GM21723 (cell line): Measurements from ENCODE around the gene PRSS56.

Experiments
- ATAC-seq: cut with Tn5 transposase; IDR thresholded peaks from one replicate; pipeline ENCODE4 v1.9.1; 2021; ENCODE audit warnings: mild to moderate bottlenecking, moderate library complexity; ENCODE audit not compliant: unreplicated experiment

Gene PRSS56

GRCh38 chr2:232501794-232502390, 18.3 kb upstream of the PRSS56 start:
- ATAC-seq: no peak

GRCh38 chr2:232502511-232502910, 17.7 kb upstream of the PRSS56 start:
- no peak for ATAC-seq

GRCh38 chr2:232502911-232503808, 17.0 kb upstream of the PRSS56 start:
- no peak for ATAC-seq

GRCh38 chr2:232503809-232504323, 16.3 kb upstream of the PRSS56 start:
- no peak for ATAC-seq

- no peak for ATAC-seq
These were observed 15.8 kb upstream of the PRSS56 start for GRCh38 chr2:232504438-232504837.

GRCh38 chr2:232505856-232506255, 14.3 kb upstream of the PRSS56 start:
- no peak for ATAC-seq

GRCh38 chr2:232506709-232507108, 13.5 kb upstream of the PRSS56 start:
- ATAC-seq: no peak

- ATAC-seq: no peak
These were observed 11.9 kb upstream of the PRSS56 start for GRCh38 chr2:232508251-232508650.

GRCh38 chr2:232511336-232511890, 8.8 kb upstream of the PRSS56 start:
- ATAC-seq: no peak

GRCh38 chr2:232512602-232513001, 7.6 kb upstream of the PRSS56 start:
- ATAC-seq: no peak

- ATAC-seq: no peak
These were observed 6.8 kb upstream of the PRSS56 start for GRCh38 chr2:232513353-232513752.

GRCh38 chr2:232515639-232516038, 4.5 kb upstream of the PRSS56 start:
- no peak for ATAC-seq

- ATAC-seq: no peak
These were observed 3.6 kb upstream of the PRSS56 start for GRCh38 chr2:232516551-232516950.

- ATAC-seq: no peak
These were observed 1.3 kb upstream of the PRSS56 start for GRCh38 chr2:232518844-232519243.

- no peak for ATAC-seq
These were observed 301 bp downstream of the PRSS56 start for GRCh38 chr2:232520489-232520888.

GRCh38 chr2:232521098-232521497, 910 bp downstream of the PRSS56 start:
- no peak for ATAC-seq

- no peak for ATAC-seq
These were observed 1.9 kb downstream of the PRSS56 start for GRCh38 chr2:232521959-232522622.

GRCh38 chr2:232522623-232523401, 2.6 kb downstream of the PRSS56 start:
- no peak for ATAC-seq

- no peak for ATAC-seq
These were observed 3.2 kb downstream of the PRSS56 start for GRCh38 chr2:232523402-232523681.

GRCh38 chr2:232523682-232524597, 3.8 kb downstream of the PRSS56 start:
- no peak for ATAC-seq
